Lower leg skin (tissue), 3 donors: ENCODE measurements around the gene IL1RAPL1.

Experiments used
- POLR2A ChIP-seq, 2 donors: fragments of 450-650 bp; IDR thresholded peaks; one replicate each; pipeline ENCODE4 v1.6.1; 2016 to 2017; ENCODE audit warnings: antibody characterized with exemption in 2 of 2, mild to moderate bottlenecking in 1 of 2, moderate library complexity in 1 of 2
- TF ChIP-seq, protein P1 (sequence below), 3 donors: fragments of 450-650 bp; IDR thresholded peaks; one replicate each; pipeline ENCODE4 v1.5.1; 2016; ENCODE audit warnings: antibody characterized with exemption in 3 of 3, mild to moderate bottlenecking in 3 of 3, moderate library complexity in 2 of 3

GRCh38 chrX:29561417-29561816, 974.2 kb downstream of the IL1RAPL1 start:
- TF ChIP-seq, protein P1, sequence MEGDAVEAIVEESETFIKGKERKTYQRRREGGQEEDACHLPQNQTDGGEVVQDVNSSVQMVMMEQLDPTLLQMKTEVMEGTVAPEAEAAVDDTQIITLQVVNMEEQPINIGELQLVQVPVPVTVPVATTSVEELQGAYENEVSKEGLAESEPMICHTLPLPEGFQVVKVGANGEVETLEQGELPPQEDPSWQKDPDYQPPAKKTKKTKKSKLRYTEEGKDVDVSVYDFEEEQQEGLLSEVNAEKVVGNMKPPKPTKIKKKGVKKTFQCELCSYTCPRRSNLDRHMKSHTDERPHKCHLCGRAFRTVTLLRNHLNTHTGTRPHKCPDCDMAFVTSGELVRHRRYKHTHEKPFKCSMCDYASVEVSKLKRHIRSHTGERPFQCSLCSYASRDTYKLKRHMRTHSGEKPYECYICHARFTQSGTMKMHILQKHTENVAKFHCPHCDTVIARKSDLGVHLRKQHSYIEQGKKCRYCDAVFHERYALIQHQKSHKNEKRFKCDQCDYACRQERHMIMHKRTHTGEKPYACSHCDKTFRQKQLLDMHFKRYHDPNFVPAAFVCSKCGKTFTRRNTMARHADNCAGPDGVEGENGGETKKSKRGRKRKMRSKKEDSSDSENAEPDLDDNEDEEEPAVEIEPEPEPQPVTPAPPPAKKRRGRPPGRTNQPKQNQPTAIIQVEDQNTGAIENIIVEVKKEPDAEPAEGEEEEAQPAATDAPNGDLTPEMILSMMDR (IDR thresholded peaks at IDR 0.05), result no peak
- no peak for TF ChIP-seq POLR2A (IDR thresholded peaks at IDR 0.05)
